DLD1 (cell line): ENCODE results near the gene TFAP2E.

Experiments
- in situ Hi-C: cut with HindIII; loops from 2 replicates; pipeline ENCODE4 v1.10.0; 2017; ENCODE audit warnings: low sequenced_read_pairs

Gene TFAP2E

GRCh38 chr1:35556484-35557117 lies 16.5 kb upstream of the TFAP2E start:
- in situ Hi-C loops = no loop called here

GRCh38 chr1:35557118-35557610 lies 15.9 kb upstream of the TFAP2E start, which contains the start of gene KIAA0319L:
Gene KIAA0319L (minus strand): TSS chr1:35557403. CDS start chr1:35554491, 2,912 bp downstream.
- in situ Hi-C loops = no loop called here

GRCh38 chr1:35557611-35558373 lies 15.3 kb upstream of the TFAP2E start, which contains the start of gene NCDN:
Gene NCDN (plus strand): TSS chr1:35557799. CDS start chr1:35558191, 392 bp downstream.
- in situ Hi-C loops = no loop called here

GRCh38 chr1:35558374-35559316 lies 14.5 kb upstream of the TFAP2E start:
- in situ Hi-C loops = no loop called here

GRCh38 chr1:35559317-35559944 lies 13.7 kb upstream of the TFAP2E start:
- in situ Hi-C loops = no loop called here

GRCh38 chr1:35560256-35561225 lies 12.6 kb upstream of the TFAP2E start:
- in situ Hi-C loops = loop anchor here (10.0 kb wide), 1 partner anchor 116 kb away; no protein-coding TSS in a partner anchor

GRCh38 chr1:35561297-35561971 lies 11.7 kb upstream of the TFAP2E start:
- in situ Hi-C loops = loop anchor here (10.0 kb wide), 1 partner anchor 117 kb away; no protein-coding TSS in a partner anchor

GRCh38 chr1:35561972-35562680 lies 11.0 kb upstream of the TFAP2E start:
- in situ Hi-C loops = loop anchor here (10.0 kb wide), 1 partner anchor 117 kb away; no protein-coding TSS in a partner anchor

GRCh38 chr1:35563166-35563565 lies 9.9 kb upstream of the TFAP2E start:
- in situ Hi-C loops = loop anchor here (10.0 kb wide), 1 partner anchor 118 kb away; no protein-coding TSS in a partner anchor

- in situ Hi-C loops = loop anchor here (10.0 kb wide), 1 partner anchor 119 kb away; no protein-coding TSS in a partner anchor
Observed at GRCh38 chr1:35564037-35564883, 8.9 kb upstream of the TFAP2E start.

GRCh38 chr1:35564884-35565741 lies 8.0 kb upstream of the TFAP2E start:
- in situ Hi-C loops = loop anchor here (5.0 to 10.0 kb wide), 2 partner anchors 120 to 162 kb away; no protein-coding TSS in a partner anchor

GRCh38 chr1:35565742-35566133 lies 7.4 kb upstream of the TFAP2E start:
- in situ Hi-C loops = loop anchor here (5.0 to 10.0 kb wide), 2 partner anchors 121 to 162 kb away; no protein-coding TSS in a partner anchor

GRCh38 chr1:35567947-35568558 lies 5.1 kb upstream of the TFAP2E start:
- in situ Hi-C loops = loop anchor here (5.0 to 10.0 kb wide), 2 partner anchors 123 to 159 kb away; no protein-coding TSS in a partner anchor

- in situ Hi-C loops = loop anchor here (5.0 to 10.0 kb wide), 2 partner anchors 124 to 158 kb away; no protein-coding TSS in a partner anchor
Observed at GRCh38 chr1:35568975-35569395, 4.1 kb upstream of the TFAP2E start.

- in situ Hi-C loops = loop anchor here (5.0 to 10.0 kb wide), 2 partner anchors 125 to 157 kb away; no protein-coding TSS in a partner anchor
Observed at GRCh38 chr1:35569936-35570335, 3.2 kb upstream of the TFAP2E start.
